Measurements from ENCODE around the gene KDM6A.

DNA sequence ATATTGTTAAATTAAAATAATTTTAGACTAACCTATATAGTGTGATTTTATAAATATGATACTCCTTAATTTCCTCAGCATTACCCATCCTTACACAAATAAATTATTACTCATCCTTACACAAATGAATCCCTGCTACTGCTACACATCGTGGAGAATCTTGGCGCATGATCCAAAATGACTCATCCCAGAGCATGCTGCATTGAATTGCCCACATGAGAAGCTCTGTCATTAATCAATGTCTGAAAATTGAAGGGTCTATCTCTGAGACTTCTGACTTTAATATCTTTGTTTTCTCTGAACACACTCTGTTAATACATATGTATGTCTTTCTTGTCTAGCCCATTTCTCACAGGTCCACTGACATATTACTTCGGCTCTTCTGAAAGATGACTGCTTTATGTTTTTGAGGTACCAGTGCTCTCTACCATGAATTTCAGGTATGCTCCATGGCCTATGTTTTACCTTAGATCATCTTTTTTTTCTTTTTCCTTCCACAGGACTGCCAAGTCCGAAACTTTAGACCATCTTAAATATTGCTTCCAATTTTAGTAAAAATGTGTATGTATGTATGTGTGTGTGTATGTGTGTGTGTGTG, 44.9 kb upstream of the KDM6A start:
- no peak for TF ChIP-seq POLR2A (IDR thresholded peaks at IDR 0.05; ENCODE audit: low read length)
- TF ChIP-seq GATA1 (IDR thresholded peaks at IDR 0.05; ENCODE audit: low read depth, low read length), result no peak

Data from erythroblast (primary cell).